Trophoblast cell (in vitro differentiated cells and primary cell): ENCODE measurements around the gene ARID3A.

ENCODE experiments used
- DNase-seq, 2 donors: peaks; one replicate each; pipeline ENCODE4 v3.0.0-alpha.2; 2016
- H2AFZ ChIP-seq: 2 replicates; pipeline ENCODE4 v1.6.1; 2013; ENCODE audit warnings: low read length, moderate library complexity, mild to moderate bottlenecking; ENCODE audit not compliant: insufficient read depth, poor library complexity
- H2AK5ac ChIP-seq: 2 replicates; pipeline ENCODE4 v1.6.1; 2013; ENCODE audit warnings: mild to moderate bottlenecking, low read length
- H2BK120ac ChIP-seq: 2 replicates; pipeline ENCODE4 v1.6.1; 2013; ENCODE audit warnings: low read length, mild to moderate bottlenecking, moderate library complexity; ENCODE audit not compliant: insufficient read depth, poor library complexity
- H2BK12ac ChIP-seq: 2 replicates; pipeline ENCODE4 v1.6.1; 2013; ENCODE audit warnings: mild to moderate bottlenecking, low read length, moderate library complexity
- H2BK5ac ChIP-seq: 2 replicates; pipeline ENCODE4 v1.6.1; 2013; ENCODE audit warnings: low read length, low read depth, moderate library complexity, mild to moderate bottlenecking; ENCODE audit not compliant: poor library complexity
- H3K14ac ChIP-seq: 2 replicates; pipeline ENCODE4 v1.6.1; 2013; ENCODE audit warnings: mild to moderate bottlenecking, low read length
- H3K18ac ChIP-seq: 2 replicates; pipeline ENCODE4 v1.6.1; 2013; ENCODE audit warnings: mild to moderate bottlenecking, low read length
- H3K23ac ChIP-seq: 2 replicates; pipeline ENCODE4 v1.6.1; 2013; ENCODE audit warnings: low read length
- H3K27ac ChIP-seq: 2 replicates; pipeline ENCODE4 v1.5.1; 2013; ENCODE audit warnings: low read depth, mild to moderate bottlenecking, inconsistent platforms, low read length, moderate library complexity
- H3K27me3 ChIP-seq: 2 replicates; pipeline ENCODE4 v1.6.1; 2013; ENCODE audit warnings: inconsistent platforms, mild to moderate bottlenecking, low read length, moderate library complexity; ENCODE audit not compliant: insufficient read depth
- H3K36me3 ChIP-seq, 2 experiments: 1 replicate in 1 of 2; 2 replicates in 1 of 2; pipeline ENCODE4 v1.6.1; 2013; ENCODE audit warnings: low read length in 2 of 2, mild to moderate bottlenecking in 2 of 2, moderate library complexity in 1 of 2; ENCODE audit not compliant: insufficient read depth in 2 of 2, control insufficient read depth in 1 of 2
- H3K4ac ChIP-seq: 2 replicates; pipeline ENCODE4 v1.6.1; 2013; ENCODE audit warnings: low read depth, mild to moderate bottlenecking, low read length, moderate library complexity
- H3K4me1 ChIP-seq, 2 experiments: 1 replicate in 1 of 2; 2 replicates in 1 of 2; pipeline ENCODE4 v1.6.1; 2013; ENCODE audit warnings: low read length in 2 of 2, mild to moderate bottlenecking in 2 of 2, moderate library complexity in 1 of 2; ENCODE audit not compliant: insufficient read depth in 2 of 2, control insufficient read depth in 1 of 2
- H3K4me2 ChIP-seq: 2 replicates; pipeline ENCODE4 v1.6.1; 2013; ENCODE audit warnings: inconsistent platforms, mild to moderate bottlenecking, low read length, moderate library complexity
- H3K4me3 ChIP-seq: 2 replicates; pipeline ENCODE4 v1.5.1; 2013; ENCODE audit warnings: mild to moderate bottlenecking, low read depth, low read length, inconsistent platforms
- H3K79me1 ChIP-seq: one replicate; pipeline ENCODE4 v1.6.1; 2013; ENCODE audit warnings: low read length
- H3K79me2 ChIP-seq: 2 replicates; pipeline ENCODE4 v1.6.1; 2013; ENCODE audit warnings: low read length, mild to moderate bottlenecking; ENCODE audit not compliant: control insufficient read depth, insufficient read depth, poor library complexity
- H3K9ac ChIP-seq: 2 replicates; pipeline ENCODE4 v1.6.1; 2013; ENCODE audit warnings: mild to moderate bottlenecking, low read length
- H3K9me3 ChIP-seq: 2 replicates; pipeline ENCODE4 v1.6.1; 2013; ENCODE audit warnings: low read depth, mild to moderate bottlenecking, control low read depth, inconsistent platforms, low read length; ENCODE audit not compliant: insufficient read depth
- H4K12ac ChIP-seq: 2 replicates; pipeline ENCODE4 v1.6.1; 2013; ENCODE audit warnings: low read depth, mild to moderate bottlenecking, low read length, moderate library complexity
- H4K8ac ChIP-seq: 2 replicates; pipeline ENCODE4 v1.6.1; 2013; ENCODE audit warnings: low read depth, mild to moderate bottlenecking, low read length, moderate library complexity
- H4K91ac ChIP-seq: one replicate; pipeline ENCODE4 v1.6.1; 2013; ENCODE audit warnings: low read depth, mild to moderate bottlenecking, low read length, moderate library complexity
- WGBS: extraction: QIAGEN DNeasy Blood & Tissue Kit; methylation state at CpG from one replicate; pipeline ENCODE4 v1.1.7; 2013; ENCODE audit warnings: missing lambda C conversion rate; ENCODE audit not compliant: insufficient read length, insufficient coverage; ENCODE audit errors: extremely low coverage; 5-methylcytosine and 5-hydroxymethylcytosine counted together

ARID3A gene

GRCh38 chr19:913080-913748, 12.6 kb upstream of the ARID3A start, which contains the start of gene R3HDM4:
Gene R3HDM4, minus strand, starts transcription at chr19:913219. Its CDS starts 62 bp downstream, at chr19:913157.
- H4K8ac ChIP-seq: peak within 1 kb of the TSS; percentile 87
- H3K4ac ChIP-seq: peak within 1 kb of the TSS; percentile 99
- peak within 1 kb of the TSS; percentile 94 for H3K18ac ChIP-seq
- peaks cover 13% of the 10 kb centered on the region for H3K27me3 ChIP-seq
- H4K12ac ChIP-seq: peak within 1 kb of the TSS; percentile 81
- peak within 1 kb of the TSS; percentile 82 for H2BK120ac ChIP-seq
- H3K4me1 ChIP-seq: peaks cover 13 to 22% of the 10 kb centered on the region in 2 experiments
- peaks cover 4% of the 10 kb centered on the region for H3K9me3 ChIP-seq
- peak within 1 kb of the TSS; percentile 93 for H3K4me3 ChIP-seq
- peak within 1 kb of the TSS; percentile 92 for H2AFZ ChIP-seq
- H2BK5ac ChIP-seq: peak within 1 kb of the TSS; percentile 83
- peak within 1 kb of the TSS; percentile 3 for H2BK12ac ChIP-seq
- H3K79me2 ChIP-seq: peaks cover 9% of the 10 kb centered on the region
- peak within 1 kb of the TSS; percentile 88 for H3K4me2 ChIP-seq
- no peak within 1 kb of the TSS for H3K23ac ChIP-seq
- WGBS: no CpG with 5 or more reads among the region's 76 CpGs
- H3K27ac ChIP-seq: no peak within 1 kb of the TSS
- peaks cover 0 to 2% of the 10 kb centered on the region in 2 experiments for H3K36me3 ChIP-seq
- peak within 1 kb of the TSS; percentile 22 for H2AK5ac ChIP-seq
- peak within 1 kb of the TSS; percentile 95 for H4K91ac ChIP-seq
- peak in 1 of 2 donors; percentile 70 for DNase-seq
- peak within 1 kb of the TSS; percentile 97 for H3K14ac ChIP-seq
- H3K9ac ChIP-seq: peak within 1 kb of the TSS; percentile 85
- H3K79me1 ChIP-seq: peaks cover 6% of the 10 kb centered on the region

- no CpG with 5 or more reads among the region's 35 CpGs for WGBS
- Histone ChIP-seq H4K12ac (no peak overlapping the region), H2AK5ac (no peak overlapping the region), H3K4me1 (peaks cover 10 to 16% of the 10 kb centered on the region in 2 experiments), H3K23ac (no peak overlapping the region), H3K36me3 (no peaks in the 10 kb centered on the region), H2BK12ac (no peak overlapping the region), H3K9ac (no peak overlapping the region), H3K27ac (no peak overlapping the region), H2AFZ (no peak overlapping the region), H4K8ac (no peak overlapping the region), H2BK5ac (no peak overlapping the region), H3K79me2 (peaks cover 8% of the 10 kb centered on the region), H3K14ac (no peak overlapping the region), H3K27me3 (peaks cover 40% of the 10 kb centered on the region), H3K79me1 (peaks cover 6% of the 10 kb centered on the region), H4K91ac (no peak overlapping the region), H3K4ac (no peak overlapping the region), H2BK120ac (no peak overlapping the region), H3K4me3 (no peak overlapping the region), H3K4me2 (peak overlapping the region; percentile 57), H3K9me3 (peaks cover 11% of the 10 kb centered on the region), H3K18ac (no peak overlapping the region)
- DNase-seq: no peak
These were observed 9.1 kb upstream of the ARID3A start for GRCh38 chr19:916645-917322.

- peak; percentile 63 to 75 for DNase-seq
These were observed 8.3 kb upstream of the ARID3A start, which contains the start of gene KISS1R for GRCh38 chr19:917323-918151. Gene KISS1R, plus strand, starts transcription at chr19:917333. Its CDS starts 170 bp downstream, at chr19:917503.

DNA sequence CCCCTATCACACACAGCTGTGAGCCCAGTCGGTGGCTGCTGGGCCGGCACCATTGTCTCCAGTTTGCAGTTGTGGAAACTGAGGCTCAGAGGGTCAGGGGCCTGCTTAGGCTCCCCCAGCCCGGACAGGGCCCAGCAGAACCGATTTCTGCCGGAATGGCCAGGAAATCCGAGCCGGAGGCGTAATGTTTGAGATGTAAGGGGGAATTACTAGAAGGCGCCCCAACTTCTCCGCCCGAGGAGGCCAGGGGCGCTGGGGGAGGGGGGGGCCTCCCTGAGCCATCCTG, 7.7 kb upstream of the ARID3A start:
- H3K14ac ChIP-seq: no peak overlapping the region
- peaks cover 7% of the 10 kb centered on the region for H3K79me1 ChIP-seq
- no peak overlapping the region for H3K18ac ChIP-seq
- no peak for DNase-seq
- H4K91ac ChIP-seq: no peak overlapping the region
- H3K4ac ChIP-seq: no peak overlapping the region
- peaks cover 3% of the 10 kb centered on the region for H3K79me2 ChIP-seq
- H4K8ac ChIP-seq: no peak overlapping the region
- no peak overlapping the region for H3K27ac ChIP-seq
- H3K23ac ChIP-seq: no peak overlapping the region
- H3K4me2 ChIP-seq: peak overlapping the region; percentile 57
- H3K4me1 ChIP-seq: peaks cover 10 to 18% of the 10 kb centered on the region in 2 experiments
- H2BK120ac ChIP-seq: no peak overlapping the region
- peaks cover 11% of the 10 kb centered on the region for H3K9me3 ChIP-seq
- H3K27me3 ChIP-seq: peaks cover 40% of the 10 kb centered on the region
- H4K12ac ChIP-seq: no peak overlapping the region
- H2AK5ac ChIP-seq: no peak overlapping the region
- H2BK5ac ChIP-seq: no peak overlapping the region
- H3K36me3 ChIP-seq: no peaks in the 10 kb centered on the region
- no peak overlapping the region for H2BK12ac ChIP-seq
- H3K9ac ChIP-seq: no peak overlapping the region
- no peak overlapping the region for H3K4me3 ChIP-seq
- no CpG with 5 or more reads among the region's 12 CpGs for WGBS
- no peak overlapping the region for H2AFZ ChIP-seq

More at GRCh38 chr19:917323-918151, 8.3 kb upstream of the ARID3A start, which contains the start of gene KISS1R:
- no peak within 1 kb of the TSS for H2BK5ac ChIP-seq
- H3K27me3 ChIP-seq: peaks cover 40% of the 10 kb centered on the region
- H3K4me1 ChIP-seq: peaks cover 9 to 18% of the 10 kb centered on the region in 2 experiments
- no peak within 1 kb of the TSS for H3K18ac ChIP-seq
- no peak within 1 kb of the TSS for H4K8ac ChIP-seq
- H2AK5ac ChIP-seq: no peak within 1 kb of the TSS
- WGBS: no CpG with 5 or more reads among the region's 87 CpGs
- no peak within 1 kb of the TSS for H4K12ac ChIP-seq
- no peak within 1 kb of the TSS for H2AFZ ChIP-seq
- no peak within 1 kb of the TSS for H4K91ac ChIP-seq
- peak within 1 kb of the TSS; percentile 57 for H3K4me2 ChIP-seq
- H2BK12ac ChIP-seq: no peak within 1 kb of the TSS
- no peak within 1 kb of the TSS for H3K14ac ChIP-seq
- H3K23ac ChIP-seq: no peak within 1 kb of the TSS
- H3K36me3 ChIP-seq: no peaks in the 10 kb centered on the region
- no peak within 1 kb of the TSS for H3K9ac ChIP-seq
- H3K4ac ChIP-seq: no peak within 1 kb of the TSS
- H3K9me3 ChIP-seq: peaks cover 11% of the 10 kb centered on the region
- peak within 1 kb of the TSS; percentile 27 for H3K4me3 ChIP-seq
- no peak within 1 kb of the TSS for H2BK120ac ChIP-seq
- H3K79me1 ChIP-seq: peaks cover 9% of the 10 kb centered on the region
- peaks cover 6% of the 10 kb centered on the region for H3K79me2 ChIP-seq
- H3K27ac ChIP-seq: no peak within 1 kb of the TSS
